ENCODE results near the gene NOS1AP.

DNA sequence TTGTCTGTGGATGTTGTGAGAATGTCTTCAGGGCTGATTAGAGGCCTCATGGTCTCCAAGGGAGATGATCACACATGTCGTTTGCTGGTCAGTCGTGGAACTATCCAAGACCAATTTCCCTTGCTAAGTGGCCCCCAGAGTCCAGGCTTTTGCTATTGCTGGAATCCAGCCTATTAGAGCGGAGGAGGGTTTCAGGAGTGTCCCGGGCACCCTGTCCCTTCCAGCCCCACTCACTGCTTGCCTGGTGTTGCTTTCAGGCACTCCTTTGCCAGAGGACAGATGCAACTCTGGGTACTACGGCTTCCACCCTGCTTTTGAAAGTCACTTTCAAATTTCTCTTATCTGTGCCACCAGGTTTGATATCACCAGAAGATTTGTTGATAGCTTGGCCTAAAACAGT lies 149.1 kb downstream of the NOS1AP start:
- TF ChIP-seq, protein P1, sequence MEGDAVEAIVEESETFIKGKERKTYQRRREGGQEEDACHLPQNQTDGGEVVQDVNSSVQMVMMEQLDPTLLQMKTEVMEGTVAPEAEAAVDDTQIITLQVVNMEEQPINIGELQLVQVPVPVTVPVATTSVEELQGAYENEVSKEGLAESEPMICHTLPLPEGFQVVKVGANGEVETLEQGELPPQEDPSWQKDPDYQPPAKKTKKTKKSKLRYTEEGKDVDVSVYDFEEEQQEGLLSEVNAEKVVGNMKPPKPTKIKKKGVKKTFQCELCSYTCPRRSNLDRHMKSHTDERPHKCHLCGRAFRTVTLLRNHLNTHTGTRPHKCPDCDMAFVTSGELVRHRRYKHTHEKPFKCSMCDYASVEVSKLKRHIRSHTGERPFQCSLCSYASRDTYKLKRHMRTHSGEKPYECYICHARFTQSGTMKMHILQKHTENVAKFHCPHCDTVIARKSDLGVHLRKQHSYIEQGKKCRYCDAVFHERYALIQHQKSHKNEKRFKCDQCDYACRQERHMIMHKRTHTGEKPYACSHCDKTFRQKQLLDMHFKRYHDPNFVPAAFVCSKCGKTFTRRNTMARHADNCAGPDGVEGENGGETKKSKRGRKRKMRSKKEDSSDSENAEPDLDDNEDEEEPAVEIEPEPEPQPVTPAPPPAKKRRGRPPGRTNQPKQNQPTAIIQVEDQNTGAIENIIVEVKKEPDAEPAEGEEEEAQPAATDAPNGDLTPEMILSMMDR (IDR thresholded peaks at IDR 0.05), result no peak
- no peak for TF ChIP-seq POLR2A (IDR thresholded peaks at IDR 0.05)

Data from ovary (tissue), 3 donors.